ENCODE results near the gene TMEM107. TPM values are rescaled to one million over a fixed set of nuclear protein-coding genes. Genes with fewer than 3 reads are reported as not detected.

Gene TMEM107
- total RNA-seq, 1 experiment from 2014 or later: 134 TPM

- Histone ChIP-seq H3K9me3 (ENCODE audit: low read length) (no peaks in the 10 kb centered on the region), H3K4me2 (ENCODE audit: low read depth, low read length, poor library complexity, severe bottlenecking) (no peak overlapping the region), H4K20me1 (ENCODE audit: insufficient read depth, low read depth, low read length) (no peaks in the 10 kb centered on the region), H3K4me1 (ENCODE audit: low read length) (peaks cover 18% of the 10 kb centered on the region), H3K36me3 (ENCODE audit: insufficient read depth, low read length) (no peaks in the 10 kb centered on the region), H3K79me2 (ENCODE audit: low read length) (no peaks in the 10 kb centered on the region), H3K27ac (ENCODE audit: low read length) (no peak overlapping the region), H3K27me3 (ENCODE audit: low read length) (no peaks in the 10 kb centered on the region), H3K4me3 (ENCODE audit: low read length) (no peak overlapping the region), H3K9me2 (replicated peaks; ENCODE audit: insufficient read depth, low read length) (no peaks in the 10 kb centered on the region), H2AFZ (ENCODE audit: low read length) (no peak overlapping the region), H3K9ac (ENCODE audit: low read length) (no peak overlapping the region)
- no peak for DNase-seq
Measured at GRCh38 chr17:8141741-8142140, 34.4 kb downstream of the TMEM107 start.

- Histone ChIP-seq H3K9me2 (replicated peaks; ENCODE audit: insufficient read depth, low read length) (no peaks in the 10 kb centered on the region), H3K27ac (ENCODE audit: low read length) (no peak overlapping the region), H3K9ac (ENCODE audit: low read length) (no peak overlapping the region), H2AFZ (ENCODE audit: low read length) (no peak overlapping the region), H3K9me3 (ENCODE audit: low read length) (no peaks in the 10 kb centered on the region), H3K27me3 (ENCODE audit: low read length) (no peaks in the 10 kb centered on the region), H3K4me3 (ENCODE audit: low read length) (no peak overlapping the region), H3K79me2 (ENCODE audit: low read length) (no peaks in the 10 kb centered on the region), H4K20me1 (ENCODE audit: insufficient read depth, low read depth, low read length) (no peaks in the 10 kb centered on the region), H3K4me1 (ENCODE audit: low read length) (peaks cover 18% of the 10 kb centered on the region), H3K4me2 (ENCODE audit: low read depth, low read length, poor library complexity, severe bottlenecking) (no peak overlapping the region), H3K36me3 (ENCODE audit: insufficient read depth, low read length) (no peaks in the 10 kb centered on the region)
- no peak for DNase-seq
Measured at GRCh38 chr17:8141045-8141444, 35.1 kb downstream of the TMEM107 start.

GRCh38 chr17:8140065-8141029 is 35.8 kb downstream of the TMEM107 start:
- Histone ChIP-seq H3K9ac (ENCODE audit: low read length) (no peak overlapping the region), H3K4me3 (ENCODE audit: low read length) (no peak overlapping the region), H3K4me2 (ENCODE audit: low read depth, low read length, poor library complexity, severe bottlenecking) (no peak overlapping the region), H3K27ac (ENCODE audit: low read length) (no peak overlapping the region), H3K36me3 (ENCODE audit: insufficient read depth, low read length) (no peaks in the 10 kb centered on the region), H3K9me3 (ENCODE audit: low read length) (no peaks in the 10 kb centered on the region), H2AFZ (ENCODE audit: low read length) (no peak overlapping the region), H3K4me1 (ENCODE audit: low read length) (peaks cover 18% of the 10 kb centered on the region), H3K79me2 (ENCODE audit: low read length) (no peaks in the 10 kb centered on the region), H3K9me2 (replicated peaks; ENCODE audit: insufficient read depth, low read length) (no peaks in the 10 kb centered on the region), H3K27me3 (ENCODE audit: low read length) (no peaks in the 10 kb centered on the region), H4K20me1 (ENCODE audit: insufficient read depth, low read depth, low read length) (no peaks in the 10 kb centered on the region)
- no peak for DNase-seq

- Histone ChIP-seq H3K27ac (ENCODE audit: low read length) (peak overlapping the region; percentile 49; the same call in 1 of the 2 replicates), H2AFZ (ENCODE audit: low read length) (peak overlapping the region; percentile 94), H3K9me3 (ENCODE audit: low read length) (no peaks in the 10 kb centered on the region), H3K4me2 (ENCODE audit: low read depth, low read length, poor library complexity, severe bottlenecking) (peak overlapping the region; percentile 85), H3K4me1 (ENCODE audit: low read length) (peaks cover 18% of the 10 kb centered on the region), H3K36me3 (ENCODE audit: insufficient read depth, low read length) (no peaks in the 10 kb centered on the region), H3K79me2 (ENCODE audit: low read length) (no peaks in the 10 kb centered on the region), H3K9ac (ENCODE audit: low read length) (peak overlapping the region; percentile 68), H3K4me3 (ENCODE audit: low read length) (peak overlapping the region; percentile 69), H4K20me1 (ENCODE audit: insufficient read depth, low read depth, low read length) (no peaks in the 10 kb centered on the region), H3K27me3 (ENCODE audit: low read length) (no peaks in the 10 kb centered on the region), H3K9me2 (replicated peaks; ENCODE audit: insufficient read depth, low read length) (no peaks in the 10 kb centered on the region)
- peak; percentile 99 for DNase-seq
Measured at GRCh38 chr17:8138672-8139371, 37.4 kb downstream of the TMEM107 start.

- Histone ChIP-seq H3K79me2 (ENCODE audit: low read length) (no peaks in the 10 kb centered on the region), H3K27me3 (ENCODE audit: low read length) (no peaks in the 10 kb centered on the region), H3K4me1 (ENCODE audit: low read length) (peaks cover 18% of the 10 kb centered on the region), H3K9ac (ENCODE audit: low read length) (peak overlapping the region; percentile 58), H3K9me3 (ENCODE audit: low read length) (no peaks in the 10 kb centered on the region), H3K27ac (ENCODE audit: low read length) (no peak overlapping the region), H3K36me3 (ENCODE audit: insufficient read depth, low read length) (no peaks in the 10 kb centered on the region), H3K4me3 (ENCODE audit: low read length) (peak overlapping the region; percentile 69), H3K4me2 (ENCODE audit: low read depth, low read length, poor library complexity, severe bottlenecking) (peak overlapping the region; percentile 85), H4K20me1 (ENCODE audit: insufficient read depth, low read depth, low read length) (no peaks in the 10 kb centered on the region), H3K9me2 (replicated peaks; ENCODE audit: insufficient read depth, low read length) (no peaks in the 10 kb centered on the region), H2AFZ (ENCODE audit: low read length) (peak overlapping the region; percentile 48; the same call in 1 of the 2 replicates)
- DNase-seq: no peak
Measured at GRCh38 chr17:8138374-8138671, 37.9 kb downstream of the TMEM107 start.

DNA sequence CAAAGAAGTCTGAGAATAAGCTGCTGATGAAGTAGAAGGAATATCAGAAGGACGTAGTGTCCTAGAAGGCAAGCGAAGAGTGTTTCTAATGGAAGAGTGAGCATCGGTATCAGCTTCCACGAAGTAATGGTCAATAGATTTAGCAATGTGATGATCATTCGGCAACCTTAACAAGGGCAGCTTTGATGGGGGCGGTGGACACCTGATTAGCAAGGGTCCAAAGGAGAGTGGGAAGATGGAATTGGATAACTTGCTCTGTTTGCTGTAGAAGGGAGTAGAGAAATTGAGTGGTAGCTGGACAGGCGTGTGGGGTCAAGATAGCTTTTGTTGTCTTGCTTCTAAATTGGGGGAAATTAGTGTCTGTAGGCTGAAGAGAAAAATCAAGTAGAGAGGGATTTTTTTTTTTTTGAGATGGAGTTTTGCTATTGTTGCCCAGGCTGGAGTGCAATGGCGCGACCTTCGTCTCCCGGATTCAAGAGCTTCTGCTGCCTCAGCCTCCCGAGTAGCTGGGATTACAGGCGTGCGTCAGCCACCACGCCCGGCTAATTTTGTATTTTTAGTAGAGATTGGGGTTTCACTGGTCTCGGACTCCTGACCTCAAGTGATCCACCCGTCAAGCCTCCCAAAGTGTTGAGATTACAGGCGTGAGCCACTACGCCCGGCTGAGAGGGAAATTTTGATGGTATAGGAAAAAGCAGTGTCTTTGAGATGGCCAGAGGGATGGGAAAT is 38.4 kb downstream of the TMEM107 start:
- Histone ChIP-seq H3K4me2 (ENCODE audit: low read depth, low read length, poor library complexity, severe bottlenecking) (peak overlapping the region; percentile 85), H3K9me2 (replicated peaks; ENCODE audit: insufficient read depth, low read length) (no peaks in the 10 kb centered on the region), H3K4me3 (ENCODE audit: low read length) (peak overlapping the region; percentile 69), H4K20me1 (ENCODE audit: insufficient read depth, low read depth, low read length) (no peaks in the 10 kb centered on the region), H2AFZ (ENCODE audit: low read length) (peak overlapping the region; percentile 48; the same call in 1 of the 2 replicates), H3K79me2 (ENCODE audit: low read length) (no peaks in the 10 kb centered on the region), H3K36me3 (ENCODE audit: insufficient read depth, low read length) (no peaks in the 10 kb centered on the region), H3K4me1 (ENCODE audit: low read length) (peaks cover 18% of the 10 kb centered on the region), H3K9me3 (ENCODE audit: low read length) (no peaks in the 10 kb centered on the region), H3K27me3 (ENCODE audit: low read length) (no peaks in the 10 kb centered on the region), H3K27ac (ENCODE audit: low read length) (no peak overlapping the region), H3K9ac (ENCODE audit: low read length) (peak overlapping the region; percentile 58)
- no peak for DNase-seq

DNA sequence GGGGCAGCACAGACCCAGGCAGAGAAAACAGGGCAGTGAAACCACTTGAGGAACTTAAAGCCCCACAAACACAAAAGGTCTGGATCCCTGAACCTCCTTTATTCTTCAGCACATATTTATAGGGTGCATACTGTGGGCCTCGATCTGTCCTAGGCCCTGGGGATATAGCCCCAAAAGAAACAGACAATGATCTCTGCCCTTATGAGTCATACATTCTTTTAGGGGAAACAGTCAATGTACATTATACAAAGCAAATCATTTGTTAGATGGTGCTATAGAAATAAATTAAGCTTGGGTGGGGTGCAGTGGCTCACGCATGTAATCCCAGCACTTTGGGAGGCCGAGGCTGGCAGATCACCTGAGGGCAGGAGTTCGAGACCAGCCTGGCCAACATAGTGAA is 42.2 kb downstream of the TMEM107 start:
- H3K9ac ChIP-seq (ENCODE audit: low read length): no peak overlapping the region
- H3K4me3 ChIP-seq (ENCODE audit: low read length): no peak overlapping the region
- no peak overlapping the region for H3K4me2 ChIP-seq (ENCODE audit: low read depth, low read length, poor library complexity, severe bottlenecking)
- H3K27ac ChIP-seq (ENCODE audit: low read length): no peak overlapping the region
- no peaks in the 10 kb centered on the region for H4K20me1 ChIP-seq (ENCODE audit: insufficient read depth, low read depth, low read length)
- peaks cover 11% of the 10 kb centered on the region for H3K4me1 ChIP-seq (ENCODE audit: low read length)
- H3K9me3 ChIP-seq (ENCODE audit: low read length): no peaks in the 10 kb centered on the region
- H2AFZ ChIP-seq (ENCODE audit: low read length): no peak overlapping the region
- no peaks in the 10 kb centered on the region for H3K27me3 ChIP-seq (ENCODE audit: low read length)
- no peaks in the 10 kb centered on the region for H3K79me2 ChIP-seq (ENCODE audit: low read length)
- no peak for DNase-seq
- H3K36me3 ChIP-seq (ENCODE audit: insufficient read depth, low read length): no peaks in the 10 kb centered on the region
- H3K9me2 ChIP-seq (replicated peaks; ENCODE audit: insufficient read depth, low read length): no peaks in the 10 kb centered on the region

DNA sequence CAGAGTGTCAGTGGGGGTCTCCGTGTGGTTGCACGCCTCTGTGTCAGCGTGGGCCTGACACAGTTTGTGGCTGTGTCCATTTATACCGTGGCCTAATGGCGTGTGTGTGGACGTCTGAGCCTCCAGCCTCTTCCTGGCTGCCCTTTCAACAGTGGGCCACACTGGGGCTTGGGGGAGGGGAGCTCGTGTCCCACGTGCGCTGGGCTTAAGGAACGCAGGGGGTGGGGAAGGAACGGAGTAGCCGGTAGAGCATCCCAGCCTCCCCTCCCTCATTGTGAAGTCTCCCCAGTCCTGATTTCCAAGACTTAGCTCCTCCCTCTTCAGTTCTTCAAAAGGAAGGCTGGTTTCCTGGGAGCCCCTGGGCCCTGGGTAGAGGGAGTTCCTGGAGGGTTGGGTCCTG is 42.8 kb downstream of the TMEM107 start:
- no peak overlapping the region for H3K4me2 ChIP-seq (ENCODE audit: low read depth, low read length, poor library complexity, severe bottlenecking)

More for the DNA sequence above, 42.8 kb downstream of the TMEM107 start:
- H3K27me3 ChIP-seq (ENCODE audit: low read length): no peaks in the 10 kb centered on the region
- H3K36me3 ChIP-seq (ENCODE audit: insufficient read depth, low read length): no peaks in the 10 kb centered on the region
- no peaks in the 10 kb centered on the region for H3K79me2 ChIP-seq (ENCODE audit: low read length)
- no peak for DNase-seq
- H3K9me3 ChIP-seq (ENCODE audit: low read length): no peaks in the 10 kb centered on the region
- H2AFZ ChIP-seq (ENCODE audit: low read length): no peak overlapping the region
- no peaks in the 10 kb centered on the region for H3K9me2 ChIP-seq (replicated peaks; ENCODE audit: insufficient read depth, low read length)
- no peak overlapping the region for H3K4me3 ChIP-seq (ENCODE audit: low read length)
- peaks cover 12% of the 10 kb centered on the region for H3K4me1 ChIP-seq (ENCODE audit: low read length)
- no peak overlapping the region for H3K9ac ChIP-seq (ENCODE audit: low read length)
- H4K20me1 ChIP-seq (ENCODE audit: insufficient read depth, low read depth, low read length): no peaks in the 10 kb centered on the region
- H3K27ac ChIP-seq (ENCODE audit: low read length): no peak overlapping the region

All from Karpas-422 (cell line).